HG03103 (cell line): ENCODE results near the gene KNL1.
"Not testable (repeated sequence)": the region's sequence is repeated elsewhere in the genome, so short reads cannot be mapped to it uniquely, and the experiment has no call there.

ENCODE experiments used
- ATAC-seq: cut with Tn5 transposase; IDR thresholded peaks from one replicate; pipeline ENCODE4 v1.9.1; 2021; ENCODE audit warnings: low read depth; ENCODE audit not compliant: unreplicated experiment

KNL1 gene

DNA sequence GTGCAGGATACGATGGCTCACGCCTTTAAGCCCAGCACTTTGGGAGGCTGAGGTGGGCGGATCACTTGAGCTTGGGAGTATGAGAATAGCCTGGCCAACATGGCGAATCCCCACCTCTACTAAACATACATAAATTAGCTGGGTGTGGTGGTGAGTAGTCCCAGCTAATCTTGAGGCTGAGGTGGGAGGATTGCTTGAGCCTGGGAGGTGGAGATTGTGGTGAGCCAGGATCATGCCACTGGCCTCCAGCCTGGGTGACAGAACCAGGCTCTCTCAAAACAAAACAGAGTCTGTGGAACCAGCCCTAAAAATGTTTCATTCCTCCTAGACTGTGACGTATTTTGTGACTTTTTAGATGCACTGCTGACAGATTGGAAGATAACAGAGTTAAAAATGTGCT lies 66.6 kb downstream of the KNL1 start:
- no peak for ATAC-seq

DNA sequence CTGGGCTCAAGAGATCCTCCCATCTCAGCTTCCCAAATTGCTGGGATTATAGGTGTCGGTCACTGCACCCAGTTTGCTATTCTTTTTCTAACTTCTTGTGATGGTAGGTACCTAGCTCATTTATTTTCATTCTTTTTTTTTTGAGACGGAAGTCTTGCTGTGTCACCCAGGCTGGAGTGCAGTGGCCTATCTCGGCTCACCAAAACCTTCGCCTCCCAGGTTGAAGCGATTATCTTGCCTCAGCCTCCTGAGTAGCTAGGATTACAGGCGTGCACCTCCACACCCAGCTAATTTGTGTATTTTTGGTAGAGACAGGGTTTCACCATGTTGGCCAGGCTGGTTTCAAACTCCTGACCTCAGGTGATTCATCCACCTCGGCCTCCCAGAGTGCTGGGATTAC lies 70.9 kb downstream of the KNL1 start:
- no peak for ATAC-seq

DNA sequence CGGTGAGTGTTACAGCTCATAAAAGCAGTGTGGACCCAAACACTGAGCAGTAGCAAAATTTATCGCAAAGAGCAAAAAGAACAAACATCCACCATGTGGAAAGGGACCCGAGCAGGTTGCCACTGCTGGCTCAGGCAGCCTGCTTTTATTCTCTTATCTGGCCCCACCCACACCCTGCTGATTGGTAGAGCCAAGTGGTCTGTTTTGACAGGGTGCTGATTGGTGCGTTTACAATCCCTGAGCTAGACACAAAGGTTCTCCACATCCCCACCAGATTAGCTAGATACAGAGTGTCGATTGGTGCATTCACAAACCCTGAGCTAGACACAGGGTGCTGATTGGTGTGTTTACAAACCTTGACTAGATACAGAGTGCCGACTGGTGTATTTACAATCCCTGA lies 82.2 kb downstream of the KNL1 start:
- not testable (repeated sequence) for ATAC-seq

DNA sequence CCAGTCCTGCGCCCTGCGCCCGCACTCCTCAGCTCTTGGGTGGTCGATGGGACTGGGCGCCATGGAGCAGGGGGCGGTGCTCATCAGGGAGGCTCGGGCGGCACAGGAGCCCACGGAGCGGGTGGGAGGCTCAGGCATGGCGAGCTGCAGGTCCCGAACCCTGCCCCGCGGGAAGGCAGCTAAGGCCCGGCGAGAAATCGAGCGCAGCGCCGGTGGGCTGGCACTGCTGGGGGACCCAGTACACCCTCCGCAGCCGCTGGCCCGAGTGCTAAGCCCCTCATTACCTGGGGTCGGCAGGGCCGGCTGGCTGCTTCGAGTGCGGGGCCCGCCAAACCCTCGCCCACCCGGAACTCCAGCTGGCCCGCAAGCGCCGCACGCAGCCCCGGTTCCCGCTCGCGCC lies 82.9 kb downstream of the KNL1 start:
- not testable (repeated sequence) for ATAC-seq

DNA sequence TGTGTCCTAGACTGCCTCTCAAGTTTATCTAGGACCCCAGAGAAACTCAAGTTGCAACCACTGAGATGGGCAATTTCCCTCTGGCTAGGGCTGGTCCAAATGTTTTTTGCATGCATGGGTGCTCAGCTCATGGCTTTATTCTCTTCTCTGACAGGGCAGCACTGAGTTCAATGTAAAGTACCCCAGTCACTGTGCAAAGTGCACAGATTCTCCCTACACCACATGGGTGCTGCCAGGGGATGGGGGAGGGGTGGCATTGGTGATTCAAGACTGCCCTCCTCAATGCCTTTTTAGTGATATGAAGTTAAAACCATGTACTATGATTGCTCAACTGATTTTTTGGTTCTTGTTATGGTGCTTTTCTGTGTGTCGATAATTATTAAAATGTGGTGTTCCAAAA lies 86.1 kb downstream of the KNL1 start:
- no peak for ATAC-seq

DNA sequence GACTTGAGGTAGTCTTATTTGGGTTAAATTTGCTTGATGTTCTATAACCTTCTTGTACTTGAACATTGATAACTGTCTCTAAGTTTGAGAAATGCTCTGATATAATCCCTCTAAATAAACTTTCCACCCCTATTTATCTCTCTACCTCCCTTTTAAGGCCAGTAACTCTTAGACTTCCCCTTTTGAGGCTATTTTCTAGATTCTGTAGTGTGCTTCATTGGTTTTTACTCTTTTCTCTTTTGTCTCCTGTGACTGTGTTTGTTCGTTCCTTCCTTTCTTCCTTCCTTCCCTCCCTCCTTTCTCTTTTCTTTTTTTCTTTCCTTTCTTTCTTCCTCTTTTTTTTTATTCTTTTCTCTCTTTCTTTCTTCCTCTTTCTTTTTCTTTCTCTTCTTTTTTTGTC lies 86.9 kb downstream of the KNL1 start:
- ATAC-seq: not testable (repeated sequence)

DNA sequence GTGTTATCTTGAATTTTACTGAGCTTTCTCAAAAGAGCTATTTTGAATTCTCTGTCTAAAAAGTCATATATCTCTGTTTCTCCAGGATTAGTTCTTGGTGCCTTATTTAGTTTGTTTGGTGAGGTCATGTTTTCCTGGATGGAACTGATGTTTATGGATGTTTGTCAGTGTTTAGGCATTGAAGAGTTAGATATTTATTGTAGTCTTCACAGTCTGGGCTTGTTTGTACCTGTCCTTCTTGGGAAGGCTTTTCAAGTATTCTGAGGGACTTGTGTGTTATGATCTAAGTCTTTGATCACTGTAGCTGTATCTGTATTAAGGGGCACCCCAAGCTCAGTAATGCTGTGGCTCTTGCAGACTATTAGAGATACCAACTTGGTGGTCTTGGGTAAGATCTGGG lies 90.3 kb downstream of the KNL1 start:
- no peak for ATAC-seq

DNA sequence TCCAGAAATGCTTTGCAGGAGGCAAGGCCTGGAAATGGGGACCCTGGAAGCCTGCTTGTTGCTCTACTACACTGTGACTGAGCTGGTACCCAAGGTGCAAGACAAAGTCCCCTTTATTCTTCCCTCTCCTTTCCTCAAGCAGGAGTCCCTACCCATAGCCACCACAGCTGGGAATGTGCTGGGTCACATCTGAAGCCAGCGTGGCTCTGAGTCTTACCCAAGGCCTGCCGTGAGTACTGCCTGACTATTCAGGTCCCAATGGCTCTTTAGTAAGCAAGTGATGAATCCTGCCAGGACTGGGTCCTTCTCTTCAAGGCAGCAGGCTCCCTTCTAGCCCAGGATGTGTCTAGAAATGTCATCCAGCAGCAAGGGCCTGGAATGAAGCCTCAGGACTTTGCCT lies 91.3 kb downstream of the KNL1 start:
- no peak for ATAC-seq

DNA sequence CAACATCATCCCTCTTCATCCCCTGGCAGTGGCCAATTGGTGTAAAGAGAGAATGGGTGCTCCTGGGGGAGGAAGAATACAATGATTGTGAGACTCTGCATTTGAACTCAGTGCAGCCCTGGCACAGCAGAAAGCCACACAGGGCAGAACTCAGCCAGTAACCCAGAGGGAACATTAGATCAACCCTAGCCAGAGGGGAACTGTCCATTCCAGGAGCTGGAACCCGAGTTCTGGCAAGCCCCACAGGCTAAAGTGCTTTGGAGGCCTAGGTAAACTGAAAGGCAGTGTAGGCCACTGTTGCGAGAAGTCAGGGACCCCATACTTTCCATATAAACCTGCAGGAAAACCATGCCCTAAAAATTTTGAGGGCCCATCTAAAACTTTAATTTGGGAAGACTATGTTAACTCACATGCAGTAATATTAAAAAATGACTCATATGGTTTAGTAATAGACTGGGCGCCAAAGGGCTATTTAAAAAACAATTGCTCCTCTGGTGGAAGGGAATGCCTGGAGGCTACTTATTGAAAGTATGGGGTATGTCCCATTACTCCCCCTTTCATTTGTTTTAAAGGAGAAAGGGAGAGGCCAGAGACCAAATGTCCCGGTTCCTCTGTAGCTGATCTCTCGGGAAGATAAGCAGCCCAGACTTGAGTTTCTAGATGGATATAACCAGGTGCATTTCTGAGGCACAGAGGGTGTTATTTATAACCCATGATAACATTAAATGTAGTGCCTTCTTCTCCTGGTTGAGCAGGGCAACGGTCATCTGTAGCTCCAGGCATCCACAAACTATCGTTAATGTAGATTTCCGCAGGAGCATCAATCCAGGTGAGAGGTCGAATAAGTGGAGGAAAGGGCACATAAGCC lies 95.1 kb downstream of the KNL1 start:
- no peak for ATAC-seq

DNA sequence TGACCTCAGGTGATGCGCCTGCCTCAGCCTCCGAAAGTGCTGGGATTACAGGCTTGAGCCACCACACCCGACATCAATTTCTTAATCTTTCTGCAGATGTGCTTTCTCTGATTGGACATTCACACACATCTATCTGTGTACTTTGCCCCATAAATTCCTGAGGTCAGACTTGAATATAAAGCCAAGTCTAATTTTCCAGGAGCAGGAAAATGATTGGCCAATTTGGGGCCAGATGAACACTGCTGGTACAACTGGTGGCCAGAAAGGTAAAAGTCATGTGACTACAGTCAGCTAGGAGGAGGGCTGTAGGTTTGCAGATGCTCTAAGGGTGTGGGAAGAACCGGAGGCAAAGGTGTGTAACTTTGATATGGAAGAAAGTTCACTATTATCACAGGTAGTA lies 97.7 kb downstream of the KNL1 start:
- ATAC-seq: no peak

DNA sequence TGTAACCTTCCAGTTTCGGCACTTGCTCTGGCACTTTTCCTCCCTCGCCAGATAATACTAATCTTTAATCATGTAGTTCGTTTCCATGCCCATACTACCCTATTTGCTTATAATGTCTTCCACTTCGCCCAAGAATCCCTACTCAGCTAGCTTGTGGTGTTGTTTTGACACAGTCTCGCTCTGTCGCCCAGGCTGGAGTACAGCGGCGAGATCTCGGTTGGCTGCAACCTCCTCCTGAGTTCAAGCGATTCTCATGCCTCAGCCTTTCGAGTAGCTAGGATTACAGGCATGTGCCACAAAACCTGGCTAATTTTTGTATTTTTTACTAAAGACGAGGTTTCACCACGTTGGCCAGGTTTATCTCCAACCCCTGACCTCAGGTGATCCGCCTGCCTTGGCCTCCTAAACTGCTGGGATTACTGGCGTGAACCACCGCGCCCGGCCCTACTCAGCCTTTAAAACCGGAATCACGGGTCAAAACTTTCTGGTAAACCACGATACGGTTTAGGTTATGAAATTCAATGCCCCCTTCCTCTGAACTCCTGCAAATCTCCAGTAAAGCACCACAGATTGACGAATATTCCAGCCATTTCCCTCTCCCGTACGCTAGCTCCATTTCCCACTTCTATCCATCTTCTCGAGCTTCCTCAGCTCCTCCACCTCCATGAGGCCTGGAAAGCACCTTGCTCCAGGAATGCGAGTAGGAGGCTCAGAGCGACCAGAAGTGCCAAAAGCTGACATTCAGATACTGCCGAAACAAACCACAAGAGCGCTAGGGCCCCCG lies 100.0 kb downstream of the KNL1 start:
- ATAC-seq: no peak

DNA sequence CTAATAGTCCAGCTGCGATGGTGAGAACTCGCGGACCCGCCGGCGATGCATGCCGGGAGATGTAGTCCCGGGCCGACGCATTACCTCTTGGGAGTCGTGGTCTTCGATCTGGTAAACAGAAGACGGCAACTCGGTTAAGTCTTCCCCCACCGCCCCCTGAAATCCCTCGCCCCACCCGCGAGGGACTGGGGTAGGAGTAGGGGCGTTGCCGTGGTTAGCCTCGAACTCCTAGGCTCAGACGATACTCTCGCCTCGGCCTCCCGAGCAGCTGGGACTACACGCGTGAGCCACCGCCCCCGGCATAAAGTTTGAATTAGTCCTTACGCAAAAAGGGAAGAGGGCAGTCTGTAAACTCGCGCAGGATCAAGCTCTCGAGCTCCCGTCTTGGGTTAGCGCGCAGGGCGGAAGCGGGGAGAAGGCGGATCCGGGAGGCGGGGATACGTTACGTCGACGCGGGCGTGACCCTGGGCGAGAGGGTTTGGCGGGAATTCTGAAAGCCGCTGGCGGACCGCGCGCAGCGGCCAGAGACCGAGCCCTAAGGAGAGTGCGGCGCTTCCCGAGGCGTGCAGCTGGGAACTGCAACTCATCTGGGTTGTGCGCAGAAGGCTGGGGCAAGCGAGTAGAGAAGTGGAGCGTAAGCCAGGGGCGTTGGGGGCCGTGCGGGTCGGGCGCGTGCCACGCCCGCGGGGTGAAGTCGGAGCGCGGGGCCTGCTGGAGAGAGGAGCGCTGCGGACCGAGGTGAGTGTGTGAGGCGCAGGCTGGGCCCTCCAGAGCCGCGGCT lies 100.8 kb downstream of the KNL1 start, which contains the start of gene RAD51:
Gene RAD51 (plus strand): TSS at position 487 of the 781 bp plus-strand sequence. CDS start 3,585 bp downstream, outside the sequence.
- ATAC-seq: peak; percentile 74

DNA sequence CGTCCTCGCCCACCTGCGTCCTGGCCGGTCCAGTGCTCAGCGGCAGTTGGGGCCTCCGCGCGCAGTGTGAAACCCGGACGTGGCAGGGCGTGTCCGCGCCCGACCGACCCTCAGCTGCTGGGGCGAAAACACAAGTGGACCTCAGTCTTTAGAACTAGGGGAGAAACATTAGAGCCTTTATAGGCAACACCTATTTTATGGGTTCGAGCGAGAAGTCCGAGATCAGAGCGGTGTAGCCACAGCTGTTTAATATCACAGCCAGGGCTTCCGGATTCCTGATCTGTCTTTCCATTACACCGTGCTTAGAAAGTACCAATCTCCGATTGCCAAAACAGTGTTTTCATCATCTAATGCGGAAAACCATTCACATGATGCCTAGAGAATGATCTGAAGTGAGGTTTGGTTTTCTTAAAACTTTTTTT lies 101.4 kb downstream of the KNL1 start:
- peak; percentile 24 for ATAC-seq

DNA sequence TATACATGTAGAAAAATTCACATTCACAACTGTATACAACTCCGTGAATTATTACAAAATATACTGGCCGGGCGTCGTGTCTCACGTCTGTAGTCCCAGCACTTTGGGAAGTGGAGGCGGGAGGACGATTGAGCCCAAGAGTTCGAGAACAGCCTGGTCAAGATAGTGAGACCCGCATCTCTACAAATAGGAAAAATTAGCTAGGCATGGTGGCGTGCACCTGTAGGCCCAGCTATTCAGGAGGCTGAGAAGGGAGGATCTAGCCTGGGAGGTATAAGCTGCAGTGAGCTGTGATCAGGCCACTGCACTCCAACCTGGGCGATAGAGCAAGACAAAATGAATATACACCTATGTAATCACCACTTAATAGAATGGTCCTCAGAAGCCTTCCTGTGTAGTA lies 102.2 kb downstream of the KNL1 start:
- ATAC-seq: no peak

DNA sequence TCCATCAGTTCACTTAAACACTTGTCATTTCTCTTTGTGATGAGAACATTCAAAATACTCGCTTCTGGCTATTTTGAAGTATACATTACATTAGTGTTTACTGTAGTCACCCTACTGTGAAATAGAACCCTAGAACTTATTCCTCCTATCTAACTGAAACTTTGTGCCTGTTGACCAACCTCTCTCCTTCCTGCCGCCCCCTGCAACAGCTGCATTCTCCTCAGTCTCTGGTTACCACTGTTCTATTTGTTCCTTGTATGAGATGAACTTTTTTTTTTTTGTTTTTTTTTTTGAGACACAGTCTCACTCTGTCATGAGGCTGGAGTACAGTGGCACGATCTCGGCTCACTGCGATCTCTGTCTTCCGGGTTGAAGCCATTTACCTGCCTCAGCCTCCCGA lies 103.9 kb downstream of the KNL1 start:
- no peak for ATAC-seq

DNA sequence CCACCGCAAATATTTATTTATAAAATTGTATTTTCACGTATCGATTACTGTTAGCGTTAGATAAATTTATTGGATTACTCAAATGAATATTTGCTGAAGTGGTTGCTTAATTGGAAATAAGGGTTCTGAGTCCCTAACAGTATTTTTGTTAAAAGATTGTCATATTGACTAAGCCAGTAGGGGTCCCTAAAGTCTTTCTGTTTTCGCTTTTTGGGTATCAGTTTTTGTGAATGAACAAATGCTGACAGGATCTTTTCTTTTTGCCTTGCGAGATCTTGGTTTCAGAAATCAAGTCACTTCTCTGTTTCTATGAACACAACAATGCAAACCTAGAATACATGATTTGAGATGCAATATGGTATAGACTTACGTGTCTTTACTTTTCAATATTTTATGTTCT lies 108.0 kb downstream of the KNL1 start:
- no peak for ATAC-seq

DNA sequence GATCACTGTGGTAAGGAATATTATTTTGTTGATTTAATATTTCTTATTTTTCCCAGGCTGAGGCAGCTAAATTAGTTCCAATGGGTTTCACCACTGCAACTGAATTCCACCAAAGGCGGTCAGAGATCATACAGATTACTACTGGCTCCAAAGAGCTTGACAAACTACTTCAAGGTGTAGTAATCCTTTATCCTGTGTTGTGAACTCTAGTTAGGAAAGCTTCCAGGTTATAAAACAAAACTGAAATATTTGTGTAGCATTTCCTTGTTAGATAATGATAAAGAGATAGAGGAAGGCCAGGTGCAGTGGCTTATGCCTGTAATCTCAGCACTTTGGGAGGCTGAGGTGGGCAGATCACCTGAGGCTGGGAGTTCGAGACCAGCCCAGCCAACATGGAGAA lies 112.1 kb downstream of the KNL1 start:
- no peak for ATAC-seq
